C4-2B (cell line): ENCODE results near the gene ACOXL.

Experiments
- H3K27ac ChIP-seq: fragments of 450-650 bp; 2 replicates; pipeline ENCODE4 v1.5.1; 2017
- ZFX ChIP-seq: fragments of 450-650 bp; IDR thresholded peaks from 2 replicates; pipeline ENCODE4 v1.6.1; 2017
- TF ChIP-seq, protein P1 (sequence below): fragments of 450-650 bp; conservative IDR thresholded peaks from 2 replicates; pipeline ENCODE4 v1.5.1; 2017; ENCODE audit warnings: mild to moderate bottlenecking

ACOXL gene

DNA sequence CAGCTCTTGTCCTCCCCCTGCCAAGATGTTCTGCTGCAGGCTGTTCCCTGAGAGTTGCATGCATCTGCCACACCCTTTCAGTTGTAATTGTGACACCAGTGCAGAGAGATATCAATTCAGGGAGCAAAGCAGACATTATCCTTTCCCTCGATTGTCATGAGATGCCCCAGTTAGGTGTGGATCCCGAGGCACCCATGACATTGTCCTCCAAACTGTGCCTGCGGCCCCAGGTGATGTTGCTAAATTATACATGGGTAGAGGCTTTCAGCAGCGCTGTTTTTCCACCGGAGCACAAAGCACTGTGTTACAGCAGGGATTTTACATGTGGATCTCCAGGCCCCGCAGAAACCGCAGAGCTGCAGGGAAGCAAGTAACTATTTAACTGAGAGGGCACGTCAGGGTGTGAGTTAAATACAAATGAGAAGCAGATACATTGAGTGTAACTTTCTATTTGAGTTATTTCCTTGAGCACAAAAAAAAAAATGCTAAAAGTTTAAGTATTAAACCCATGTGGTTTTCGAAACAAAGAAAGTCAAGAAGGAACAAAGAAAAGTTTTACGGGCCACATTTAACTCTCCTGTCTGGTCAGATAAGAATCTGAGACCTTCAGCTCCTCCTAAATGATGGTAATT is 298.0 kb downstream of the ACOXL start:
- TF ChIP-seq ZFX, result no peak
- TF ChIP-seq, protein P1, sequence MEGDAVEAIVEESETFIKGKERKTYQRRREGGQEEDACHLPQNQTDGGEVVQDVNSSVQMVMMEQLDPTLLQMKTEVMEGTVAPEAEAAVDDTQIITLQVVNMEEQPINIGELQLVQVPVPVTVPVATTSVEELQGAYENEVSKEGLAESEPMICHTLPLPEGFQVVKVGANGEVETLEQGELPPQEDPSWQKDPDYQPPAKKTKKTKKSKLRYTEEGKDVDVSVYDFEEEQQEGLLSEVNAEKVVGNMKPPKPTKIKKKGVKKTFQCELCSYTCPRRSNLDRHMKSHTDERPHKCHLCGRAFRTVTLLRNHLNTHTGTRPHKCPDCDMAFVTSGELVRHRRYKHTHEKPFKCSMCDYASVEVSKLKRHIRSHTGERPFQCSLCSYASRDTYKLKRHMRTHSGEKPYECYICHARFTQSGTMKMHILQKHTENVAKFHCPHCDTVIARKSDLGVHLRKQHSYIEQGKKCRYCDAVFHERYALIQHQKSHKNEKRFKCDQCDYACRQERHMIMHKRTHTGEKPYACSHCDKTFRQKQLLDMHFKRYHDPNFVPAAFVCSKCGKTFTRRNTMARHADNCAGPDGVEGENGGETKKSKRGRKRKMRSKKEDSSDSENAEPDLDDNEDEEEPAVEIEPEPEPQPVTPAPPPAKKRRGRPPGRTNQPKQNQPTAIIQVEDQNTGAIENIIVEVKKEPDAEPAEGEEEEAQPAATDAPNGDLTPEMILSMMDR, result no peak
- no peak overlapping the region for H3K27ac ChIP-seq

GRCh38 chr2:111030945-111031344 is 298.6 kb downstream of the ACOXL start:
- TF ChIP-seq ZFX, result no peak
- TF ChIP-seq, protein P1, result no peak
- no peak overlapping the region for H3K27ac ChIP-seq

DNA sequence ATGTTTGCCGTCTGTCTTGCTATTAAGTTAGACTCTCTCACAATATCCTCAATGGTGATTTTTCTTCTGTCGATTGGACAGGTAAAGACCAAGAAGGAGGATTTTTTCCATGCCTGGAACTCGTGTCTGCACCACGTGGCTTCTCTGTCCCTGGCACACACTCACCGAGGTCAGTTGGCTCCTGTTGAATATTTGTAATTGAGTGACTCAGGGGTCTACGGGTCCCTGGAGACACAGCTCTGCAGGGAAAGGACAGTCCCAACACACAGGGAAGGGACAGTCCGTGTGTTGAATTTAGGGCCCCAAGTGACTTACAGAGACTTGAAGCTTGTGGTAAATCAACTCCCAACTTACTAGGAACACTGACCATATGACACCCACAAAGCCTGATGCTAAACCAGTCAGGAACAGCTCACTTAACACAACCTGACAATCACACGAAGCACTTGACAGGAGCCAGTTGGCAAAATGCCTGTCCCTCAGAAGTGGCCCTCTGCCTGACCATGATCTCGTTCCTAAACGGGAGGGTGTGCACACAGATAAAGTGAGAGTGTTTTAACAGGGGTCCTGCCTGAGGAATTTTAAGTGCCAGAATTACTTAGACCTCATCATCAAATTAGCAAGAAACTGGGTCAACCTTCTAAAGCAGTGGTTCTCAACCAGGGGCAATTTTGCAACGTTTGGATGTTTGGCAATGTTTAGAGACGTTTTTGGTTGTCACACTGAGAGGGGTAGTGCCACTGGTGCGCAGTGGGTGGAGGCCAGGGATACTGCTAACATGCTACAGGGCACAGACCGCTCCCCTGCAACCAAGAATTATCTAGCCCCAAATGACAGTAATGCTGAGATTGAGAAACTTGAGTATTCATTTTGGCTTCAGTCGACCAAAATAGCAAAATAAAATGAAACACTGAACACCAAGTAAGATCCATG is 299.4 kb downstream of the ACOXL start:
- H3K27ac ChIP-seq, result no peak overlapping the region
- TF ChIP-seq, protein P1, result no peak

DNA sequence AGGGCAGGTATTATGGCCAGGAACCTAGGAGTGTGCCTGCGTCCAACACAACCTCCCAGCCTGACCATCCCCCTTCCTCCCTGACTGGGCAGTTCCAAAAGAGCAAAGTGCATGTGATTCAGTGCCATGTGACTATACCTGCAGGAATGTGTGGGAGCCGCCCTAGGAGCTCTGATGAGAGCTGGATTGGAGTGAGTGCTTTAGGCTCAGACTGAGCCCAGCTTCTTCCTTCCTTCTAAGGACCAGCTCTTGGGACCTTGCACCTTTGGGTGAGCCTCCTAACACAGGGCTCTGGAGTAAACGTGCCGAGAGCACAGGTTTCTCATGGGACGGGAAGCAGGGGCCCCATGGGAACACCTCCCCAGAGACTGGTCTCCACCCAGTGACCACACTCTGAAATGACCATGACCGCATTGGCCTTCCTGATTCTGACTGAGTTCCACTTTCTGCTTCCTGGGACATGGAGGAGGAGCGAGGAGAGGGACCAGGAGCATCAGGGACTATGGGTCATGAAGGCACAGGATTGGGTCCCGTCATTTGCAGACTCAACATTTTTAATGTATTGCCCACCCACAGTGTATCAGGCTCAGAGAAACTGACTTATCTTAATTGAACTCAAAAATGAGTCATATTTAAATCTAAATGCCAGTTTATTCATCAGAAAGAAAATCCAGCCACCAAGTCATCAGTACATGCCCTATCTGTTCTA is 300.5 kb downstream of the ACOXL start:
- H3K27ac ChIP-seq, result no peak overlapping the region
- TF ChIP-seq, protein P1, result no peak
- no peak for TF ChIP-seq ZFX

DNA sequence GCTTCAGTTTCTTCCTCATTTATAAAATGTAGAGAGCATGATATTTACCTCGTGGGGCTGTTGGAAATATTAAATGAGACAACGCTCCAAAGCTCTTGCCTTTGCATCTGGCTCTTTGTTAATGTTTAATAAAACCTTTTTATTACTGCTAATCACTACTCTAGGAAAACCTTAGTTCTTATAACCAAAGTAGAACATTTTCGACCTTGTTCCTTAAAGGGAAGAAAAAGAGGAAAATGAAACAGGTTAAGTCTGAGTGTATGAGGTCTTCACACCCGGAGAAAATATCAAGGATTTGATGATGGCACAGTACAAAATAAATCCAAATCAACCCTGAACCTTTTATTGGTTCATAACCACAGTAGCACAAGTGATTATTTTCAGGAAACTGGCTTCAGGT is 301.8 kb downstream of the ACOXL start:
- TF ChIP-seq ZFX, result no peak
- TF ChIP-seq, protein P1, result no peak

DNA sequence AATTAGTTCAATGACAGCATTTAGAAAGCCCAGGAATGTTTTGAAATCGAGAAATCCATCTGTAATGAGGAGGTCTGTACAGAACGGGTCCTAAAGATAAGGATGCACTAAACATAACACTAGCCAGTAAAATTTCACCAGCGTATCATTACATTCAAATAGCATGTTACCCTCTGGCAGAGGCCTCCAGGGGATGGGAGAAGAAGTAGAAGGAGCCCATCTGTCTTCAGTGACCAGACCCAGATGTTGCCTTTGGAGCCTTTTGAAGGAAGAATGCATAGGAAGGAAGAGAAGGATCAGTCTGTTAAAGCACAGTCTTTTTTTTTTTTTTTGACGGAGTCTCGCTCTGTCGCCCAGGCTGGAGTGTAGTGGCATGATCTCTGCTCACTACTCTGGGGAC is 302.2 kb downstream of the ACOXL start:
- TF ChIP-seq ZFX, result no peak
- TF ChIP-seq, protein P1, result no peak
- H3K27ac ChIP-seq, result no peak overlapping the region

More for the DNA sequence above, 301.8 kb downstream of the ACOXL start:
- no peak overlapping the region for H3K27ac ChIP-seq
